Uterus (tissue), 2 donors: ENCODE measurements around the gene ARID1B.

Experiments
- CTCF ChIP-seq, 4 experiments: fragments of 200-600 bp in 2 of 4; fragments of 450-650 bp in 2 of 4; sonication (generic) in 2 of 4; IDR thresholded peaks; one replicate each; pipeline ENCODE4 v1.5.1; 2016 to 2019; ENCODE audit warnings: antibody characterized with exemption in 4 of 4, mild to moderate bottlenecking in 2 of 4, moderate library complexity in 1 of 4
- POLR2A ChIP-seq, 2 donors: fragments of 450-650 bp; IDR thresholded peaks; one replicate each; pipeline ENCODE4 v1.6.1; 2016; ENCODE audit warnings: antibody characterized with exemption in 2 of 2, mild to moderate bottlenecking in 1 of 2, moderate library complexity in 1 of 2

GRCh38 chr6:156786652-156787051, 9.5 kb downstream of the ARID1B start:
- TF ChIP-seq CTCF (IDR thresholded peaks at IDR 0.05) = no peak
- TF ChIP-seq POLR2A (IDR thresholded peaks at IDR 0.05) = no peak
